ENCODE results near the gene RAB9B. TPM values are rescaled to one million over a fixed set of nuclear protein-coding genes. Genes with fewer than 3 reads are reported as not detected.
"Not testable (repeated sequence)": the region's sequence is repeated elsewhere in the genome, so short reads cannot be mapped to it uniquely, and the experiment has no call there.

RAB9B gene
- total RNA-seq, 1 experiment from 2014 or later = 0.31 TPM

- H3K4me2 ChIP-seq (ENCODE audit: insufficient read depth, insufficient read length, low read length) = no peak overlapping the region
- H3K79me2 ChIP-seq (ENCODE audit: insufficient read depth, low read length) = no peaks in the 10 kb centered on the region
- no peak overlapping the region for H2BK5ac ChIP-seq (ENCODE audit: insufficient read length, low read length)
- H4K20me1 ChIP-seq (ENCODE audit: control insufficient read depth, insufficient read depth, insufficient read length) = no peaks in the 10 kb centered on the region
- TF ChIP-seq CTCF (conservative IDR thresholded peaks at IDR 0.05) = no peak
- H3K36me3 Mint-ChIP-seq (ENCODE audit: insufficient read depth in 1 of 3, low read depth in 3 of 3) = no peaks in the 10 kb centered on the region
- H4K8ac ChIP-seq (replicated peaks; ENCODE audit: insufficient read length, low read depth, low read length) = no peak overlapping the region
- H3K27me3 Mint-ChIP-seq (ENCODE audit: low read depth) = peaks cover 4% of the 10 kb centered on the region; the same call in 1 of the 2 replicates
- no peak overlapping the region for H3T11ph ChIP-seq (ENCODE audit: low read length)
- H4K5ac ChIP-seq (ENCODE audit: insufficient read length, low read depth, low read length) = no peak overlapping the region
- H3K9me3 Mint-ChIP-seq = peaks cover 0 to 13% of the 10 kb centered on the region in 2 experiments; a peak in 2 of 5 replicates
- H3K9ac ChIP-seq (ENCODE audit: extremely low read depth, insufficient read length, low read length) = no peak overlapping the region
- no peak overlapping the region for H3K4ac ChIP-seq (ENCODE audit: low read depth, low read length)
- H3K23ac ChIP-seq (ENCODE audit: insufficient read length, low read depth, low read length) = no peak overlapping the region
- H3K18ac ChIP-seq (ENCODE audit: insufficient read length, low read depth, low read length) = no peak overlapping the region
- H2AK5ac ChIP-seq (ENCODE audit: insufficient read length, low read length) = no peak overlapping the region
- no peak for DNase-seq
- no peaks in the 10 kb centered on the region for H3K79me1 ChIP-seq (ENCODE audit: insufficient read depth, low read depth, low read length, poor library complexity, severe bottlenecking)
- no peak overlapping the region for H2AFZ ChIP-seq (ENCODE audit: low read length)
- H3K9me3 ChIP-seq (ENCODE audit: control insufficient read depth, low read depth, low read length) = no peaks in the 10 kb centered on the region
- H3K27ac ChIP-seq (ENCODE audit: insufficient read length, low read depth, low read length) = no peak overlapping the region
- no peak overlapping the region for H2BK15ac ChIP-seq (ENCODE audit: low read depth, low read length)
- H3K56ac ChIP-seq (ENCODE audit: insufficient read length, low read depth, low read length) = no peak overlapping the region
- H4K91ac ChIP-seq (ENCODE audit: insufficient read length, low read depth, low read length) = no peak overlapping the region
- no peak overlapping the region for H2BK20ac ChIP-seq (ENCODE audit: low read depth, low read length, poor library complexity, severe bottlenecking)
- no peaks in the 10 kb centered on the region for H3K23me2 ChIP-seq (ENCODE audit: insufficient read length, low read depth, low read length, poor library complexity, severe bottlenecking)
- H3K4me1 Mint-ChIP-seq = no peaks in the 10 kb centered on the region
- no peak overlapping the region for H3K14ac ChIP-seq (ENCODE audit: insufficient read depth, low read length)
- no peak overlapping the region for H2BK12ac ChIP-seq (ENCODE audit: insufficient read length, low read depth, low read length)
- H3K4me3 Mint-ChIP-seq = no peak overlapping the region
- no peak overlapping the region for H3K27ac Mint-ChIP-seq
- H2BK120ac ChIP-seq (ENCODE audit: low read depth, low read length, poor library complexity, severe bottlenecking) = no peak overlapping the region
- no peaks in the 10 kb centered on the region for H3K27me3 ChIP-seq (ENCODE audit: insufficient read depth, low read length)
- H3K4me1 ChIP-seq (ENCODE audit: insufficient read depth, low read length) = no peaks in the 10 kb centered on the region
Measured at GRCh38 chrX:103823591-103823990, 8.5 kb downstream of the RAB9B start.

- not testable (repeated sequence) for DNase-seq; H3K36me3 Mint-ChIP-seq (ENCODE audit: insufficient read depth in 1 of 3, low read depth in 3 of 3); H3T11ph ChIP-seq (ENCODE audit: low read length); H3K79me1 ChIP-seq (ENCODE audit: insufficient read depth, low read depth, low read length, poor library complexity, severe bottlenecking); H2BK12ac ChIP-seq (ENCODE audit: insufficient read length, low read depth, low read length); H4K5ac ChIP-seq (ENCODE audit: insufficient read length, low read depth, low read length); H3K14ac ChIP-seq (ENCODE audit: insufficient read depth, low read length); H2BK15ac ChIP-seq (ENCODE audit: low read depth, low read length); H3K4me1 ChIP-seq (ENCODE audit: insufficient read depth, low read length); H4K20me1 ChIP-seq (ENCODE audit: control insufficient read depth, insufficient read depth, insufficient read length); H3K56ac ChIP-seq (ENCODE audit: insufficient read length, low read depth, low read length); H3K27ac ChIP-seq (ENCODE audit: insufficient read length, low read depth, low read length); H2AFZ ChIP-seq (ENCODE audit: low read length); H3K4ac ChIP-seq (ENCODE audit: low read depth, low read length); H3K4me1 Mint-ChIP-seq; H3K27me3 ChIP-seq (ENCODE audit: insufficient read depth, low read length); H3K23me2 ChIP-seq (ENCODE audit: insufficient read length, low read depth, low read length, poor library complexity, severe bottlenecking); H3K27ac Mint-ChIP-seq; H3K18ac ChIP-seq (ENCODE audit: insufficient read length, low read depth, low read length); H2BK120ac ChIP-seq (ENCODE audit: low read depth, low read length, poor library complexity, severe bottlenecking); H3K9ac ChIP-seq (ENCODE audit: extremely low read depth, insufficient read length, low read length); H2BK20ac ChIP-seq (ENCODE audit: low read depth, low read length, poor library complexity, severe bottlenecking); H3K79me2 ChIP-seq (ENCODE audit: insufficient read depth, low read length); H4K91ac ChIP-seq (ENCODE audit: insufficient read length, low read depth, low read length); H3K4me2 ChIP-seq (ENCODE audit: insufficient read depth, insufficient read length, low read length); H3K27me3 Mint-ChIP-seq (ENCODE audit: low read depth); H2AK5ac ChIP-seq (ENCODE audit: insufficient read length, low read length); H3K4me3 Mint-ChIP-seq; H3K9me3 ChIP-seq (ENCODE audit: control insufficient read depth, low read depth, low read length); H3K23ac ChIP-seq (ENCODE audit: insufficient read length, low read depth, low read length); H4K8ac ChIP-seq (replicated peaks; ENCODE audit: insufficient read length, low read depth, low read length); H2BK5ac ChIP-seq (ENCODE audit: insufficient read length, low read length)
- H3K9me3 Mint-ChIP-seq = peaks cover 0 to 13% of the 10 kb centered on the region in 2 experiments; a peak in 2 of 5 replicates
- WGBS (ENCODE audit: extremely low coverage, insufficient read length, low lambda C conversion rate) = no CpG with 5 or more reads among the region's 6 CpGs
Measured at GRCh38 chrX:103820802-103821201, 11.3 kb downstream of the RAB9B start.
